Osteoblast (primary cell): ENCODE measurements around the gene SRPRB. TPM values are rescaled to one million over a fixed set of nuclear protein-coding genes. Genes with fewer than 3 reads are reported as not detected.
A peak's percentile ranks its signal among the peaks of the same experiment; 100 is the strongest.

Source experiments
- DNase-seq: peaks from one replicate; pipeline ENCODE4 v3.0.0; 2011; ENCODE audit warnings: low spot score, mixed read lengths; ENCODE audit not compliant: insufficient read length; ENCODE audit errors: missing footprints
- H2AFZ ChIP-seq: 2 replicates; pipeline ENCODE4 v1.6.0; 2011; ENCODE audit warnings: mild to moderate bottlenecking, low read length
- H3K27ac ChIP-seq: 2 replicates; pipeline ENCODE4 v1.5.1; 2011; ENCODE audit warnings: mild to moderate bottlenecking, low read depth, low read length, moderate library complexity
- H3K27me3 ChIP-seq: 2 replicates; pipeline ENCODE4 v1.6.0; 2012; ENCODE audit warnings: mild to moderate bottlenecking, control low read depth, inconsistent platforms, low read length, moderate library complexity; ENCODE audit not compliant: insufficient read depth
- H3K36me3 ChIP-seq: 2 replicates; pipeline ENCODE4 v1.5.1; 2011; ENCODE audit warnings: mild to moderate bottlenecking, low read length, control low read depth, moderate library complexity; ENCODE audit not compliant: insufficient read depth
- H3K4me1 ChIP-seq: 2 replicates; pipeline ENCODE4 v1.5.1; 2011; ENCODE audit warnings: mild to moderate bottlenecking, low read length, control low read depth, moderate library complexity; ENCODE audit not compliant: insufficient read depth
- H3K4me2 ChIP-seq: 2 replicates; pipeline ENCODE4 v1.6.0; 2011; ENCODE audit warnings: mild to moderate bottlenecking, low read length; ENCODE audit not compliant: insufficient read depth
- H3K4me3 ChIP-seq: fragments of 200-600 bp; sonication (generic); 3 replicates; pipeline ENCODE4 v1.5.1; 2012; ENCODE audit warnings: mild to moderate bottlenecking, low read length, inconsistent platforms; ENCODE audit not compliant: insufficient read depth
- H3K79me2 ChIP-seq: 2 replicates; pipeline ENCODE4 v1.6.0; 2012; ENCODE audit warnings: mild to moderate bottlenecking, low read length, control low read depth, inconsistent platforms; ENCODE audit not compliant: insufficient read depth
- H3K9me3 ChIP-seq: 2 replicates; pipeline ENCODE4 v1.5.1; 2011; ENCODE audit warnings: low read depth, low read length, control low read depth
- H4K20me1 ChIP-seq: 2 replicates; pipeline ENCODE4 v1.6.0; 2012; ENCODE audit warnings: mild to moderate bottlenecking, low read length, control low read depth; ENCODE audit not compliant: insufficient read depth
- CTCF ChIP-seq: IDR thresholded peaks from 2 replicates; pipeline ENCODE4 v1.5.1; 2011; ENCODE audit warnings: mild to moderate bottlenecking, low read depth, low read length, moderate library complexity; ENCODE audit errors: extremely low read depth
- total RNA-seq: library from RNA; depleted of rRNA; stranded (reverse); fragments of >200 nt; gene quantifications from 2 replicates; pipeline ENCODE4 v1.2.3, GENCODE V29; 2012

The SRPRB gene
- total RNA-seq, 1 donor: 80.3 TPM

GRCh38 chr3:133828576-133829309 is 23.1 kb downstream of the SRPRB start:
- no peaks in the 10 kb centered on the region for H3K4me1 ChIP-seq
- no peaks in the 10 kb centered on the region for H3K27me3 ChIP-seq
- no peak overlapping the region for H3K4me3 ChIP-seq
- H4K20me1 ChIP-seq: peaks cover 2% of the 10 kb centered on the region
- no peaks in the 10 kb centered on the region for H3K79me2 ChIP-seq
- no peak overlapping the region for H3K4me2 ChIP-seq
- TF ChIP-seq CTCF: no peak
- DNase-seq: peak; percentile 46
- H3K9me3 ChIP-seq: no peaks in the 10 kb centered on the region
- H2AFZ ChIP-seq: no peak overlapping the region
- H3K36me3 ChIP-seq: peaks cover 11% of the 10 kb centered on the region
- no peak overlapping the region for H3K27ac ChIP-seq

- no peak overlapping the region for H3K27ac ChIP-seq
- DNase-seq: peak; percentile 39
- no peaks in the 10 kb centered on the region for H3K4me1 ChIP-seq
- H2AFZ ChIP-seq: no peak overlapping the region
- no peaks in the 10 kb centered on the region for H3K79me2 ChIP-seq
- TF ChIP-seq CTCF: no peak
- no peak overlapping the region for H3K4me2 ChIP-seq
- H3K36me3 ChIP-seq: peaks cover 5% of the 10 kb centered on the region
- H3K4me3 ChIP-seq: no peak overlapping the region
- no peaks in the 10 kb centered on the region for H3K27me3 ChIP-seq
- peaks cover 2% of the 10 kb centered on the region for H4K20me1 ChIP-seq
- no peaks in the 10 kb centered on the region for H3K9me3 ChIP-seq
Observed at GRCh38 chr3:133829310-133829707, 23.7 kb downstream of the SRPRB start.

GRCh38 chr3:133830071-133830470 is 24.5 kb downstream of the SRPRB start:
- TF ChIP-seq CTCF: no peak
- DNase-seq: peak; percentile 39

DNA sequence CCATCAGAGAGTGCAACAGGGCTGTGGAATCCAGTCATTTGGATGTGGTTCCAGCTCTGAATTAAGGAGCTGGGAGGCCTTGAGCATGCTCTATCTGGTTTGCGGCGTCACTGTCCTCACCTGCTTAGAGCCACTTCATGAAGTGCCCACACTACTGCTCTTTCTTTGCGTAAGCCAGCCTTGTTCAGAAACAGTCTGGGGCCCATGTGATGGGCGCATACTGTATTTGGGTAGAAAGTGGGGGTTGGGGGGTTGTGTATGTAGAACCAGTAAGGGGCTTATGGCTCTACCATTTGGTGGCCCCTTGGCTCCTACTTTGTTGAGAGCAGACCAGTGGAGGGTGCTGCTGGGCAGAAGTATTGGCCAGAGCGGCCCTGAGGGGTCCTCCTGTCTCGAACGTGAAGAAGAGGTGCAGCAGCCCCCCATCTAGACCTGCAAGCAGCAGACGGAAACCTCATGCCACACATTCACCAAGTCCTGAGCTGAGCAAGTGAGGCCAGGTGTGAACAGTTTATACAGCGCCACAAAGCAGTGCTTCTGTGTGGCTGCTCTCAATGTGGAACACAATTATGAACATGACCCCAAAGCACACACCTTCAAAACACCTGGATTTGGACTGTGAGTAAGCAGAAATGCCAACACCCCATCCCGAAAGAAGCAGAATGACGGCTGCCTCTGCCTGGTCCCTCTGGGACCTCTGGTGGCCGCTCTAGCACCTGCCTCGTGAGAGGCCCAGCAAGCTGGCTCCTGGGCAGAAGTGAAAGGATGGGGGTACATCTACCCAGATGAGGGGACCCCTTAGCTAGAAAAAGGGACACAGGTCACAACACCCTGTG is 26.6 kb downstream of the SRPRB start:
- Histone ChIP-seq H3K79me2 (no peaks in the 10 kb centered on the region), H4K20me1 (no peaks in the 10 kb centered on the region)

More at GRCh38 chr3:133830071-133830470, 24.5 kb downstream of the SRPRB start:
- H3K27ac ChIP-seq: no peak overlapping the region
- H4K20me1 ChIP-seq: no peaks in the 10 kb centered on the region
- no peaks in the 10 kb centered on the region for H3K36me3 ChIP-seq
- no peaks in the 10 kb centered on the region for H3K4me1 ChIP-seq
- H3K27me3 ChIP-seq: no peaks in the 10 kb centered on the region
- H3K4me3 ChIP-seq: no peak overlapping the region
- H3K9me3 ChIP-seq: no peaks in the 10 kb centered on the region
- H2AFZ ChIP-seq: no peak overlapping the region
- H3K4me2 ChIP-seq: no peak overlapping the region
- H3K79me2 ChIP-seq: no peaks in the 10 kb centered on the region

More for the DNA sequence above, 26.6 kb downstream of the SRPRB start:
- no peak overlapping the region for H3K4me3 ChIP-seq
- H2AFZ ChIP-seq: no peak overlapping the region
- H3K27me3 ChIP-seq: no peaks in the 10 kb centered on the region
- H3K27ac ChIP-seq: no peak overlapping the region
- no peaks in the 10 kb centered on the region for H3K9me3 ChIP-seq
- no peaks in the 10 kb centered on the region for H3K36me3 ChIP-seq
- H3K4me2 ChIP-seq: no peak overlapping the region
- no peaks in the 10 kb centered on the region for H3K4me1 ChIP-seq
- TF ChIP-seq CTCF: no peak
- DNase-seq: peak; percentile 50
